Gastrocnemius medialis (tissue), 4 donors: ENCODE measurements around the gene ASAP2.

Experiments
- POLR2A ChIP-seq, 2 donors: fragments of 450-650 bp; IDR thresholded peaks; one replicate each; pipeline ENCODE4 v1.6.1; 2017; ENCODE audit warnings: antibody characterized with exemption in 2 of 2, mild to moderate bottlenecking in 2 of 2, moderate library complexity in 2 of 2
- TF ChIP-seq, protein P1 (sequence below), 5 experiments: fragments of 450-650 bp in 3 of 5; fragments of 200-600 bp in 2 of 5; sonication (generic) in 2 of 5; IDR thresholded peaks in 4 of 5; conservative IDR thresholded peaks in 1 of 5; 1 replicate in 4 of 5; 2 replicates in 1 of 5; pipeline ENCODE4 v1.5.1; 2016 to 2019; ENCODE audit warnings: antibody characterized with exemption in 5 of 5, mild to moderate bottlenecking in 3 of 5, moderate library complexity in 3 of 5

DNA sequence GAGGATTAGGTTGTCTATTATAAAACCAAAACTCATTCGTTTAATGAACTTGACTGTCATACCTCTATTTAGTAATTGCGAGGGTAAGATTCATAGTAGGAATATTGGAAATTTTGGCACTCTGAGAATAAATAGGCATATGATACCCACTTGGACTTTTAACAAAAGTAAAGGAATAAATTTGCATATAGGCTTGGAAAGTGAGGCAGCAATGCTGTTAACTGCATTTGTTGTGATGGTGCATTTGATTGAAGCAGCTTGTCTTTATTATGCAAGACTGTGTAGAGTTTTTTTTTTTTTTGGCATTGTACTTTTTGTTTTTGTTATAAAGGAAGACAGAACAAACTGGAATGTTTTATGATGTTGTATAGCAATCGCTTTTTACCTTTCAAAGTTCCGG, 197.8 kb downstream of the ASAP2 start:
- TF ChIP-seq, protein P1, sequence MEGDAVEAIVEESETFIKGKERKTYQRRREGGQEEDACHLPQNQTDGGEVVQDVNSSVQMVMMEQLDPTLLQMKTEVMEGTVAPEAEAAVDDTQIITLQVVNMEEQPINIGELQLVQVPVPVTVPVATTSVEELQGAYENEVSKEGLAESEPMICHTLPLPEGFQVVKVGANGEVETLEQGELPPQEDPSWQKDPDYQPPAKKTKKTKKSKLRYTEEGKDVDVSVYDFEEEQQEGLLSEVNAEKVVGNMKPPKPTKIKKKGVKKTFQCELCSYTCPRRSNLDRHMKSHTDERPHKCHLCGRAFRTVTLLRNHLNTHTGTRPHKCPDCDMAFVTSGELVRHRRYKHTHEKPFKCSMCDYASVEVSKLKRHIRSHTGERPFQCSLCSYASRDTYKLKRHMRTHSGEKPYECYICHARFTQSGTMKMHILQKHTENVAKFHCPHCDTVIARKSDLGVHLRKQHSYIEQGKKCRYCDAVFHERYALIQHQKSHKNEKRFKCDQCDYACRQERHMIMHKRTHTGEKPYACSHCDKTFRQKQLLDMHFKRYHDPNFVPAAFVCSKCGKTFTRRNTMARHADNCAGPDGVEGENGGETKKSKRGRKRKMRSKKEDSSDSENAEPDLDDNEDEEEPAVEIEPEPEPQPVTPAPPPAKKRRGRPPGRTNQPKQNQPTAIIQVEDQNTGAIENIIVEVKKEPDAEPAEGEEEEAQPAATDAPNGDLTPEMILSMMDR (IDR thresholded peaks at IDR 0.05 in 4 of 5, conservative IDR thresholded peaks at IDR 0.05 in 1 of 5) = no peak
- TF ChIP-seq POLR2A (IDR thresholded peaks at IDR 0.05) = no peak
